Adrenal gland (tissue), 12 donors: Measurements from ENCODE around the gene SLC35F2. TPM values are rescaled to one million over a fixed set of nuclear protein-coding genes. Genes with fewer than 3 reads are reported as not detected.

Source experiments
- DNase-seq, 7 donors: peaks; one replicate each; pipeline ENCODE4 v3.0.0-alpha.2; 2019 to 2020
- H3K27ac ChIP-seq, 5 donors: fragments of 200-600 bp; sonication (generic) in 4 of 5; 1 replicate in 3 of 5; 2 replicates in 2 of 5; pipeline versions ENCODE4 v1.5.1 to v1.8.0; 2016 to 2020; ENCODE audit warnings: mild to moderate bottlenecking in 1 of 5
- H3K27me3 ChIP-seq: fragments of 200-600 bp; 2 replicates; pipeline ENCODE4 v1.8.0; 2021
- H3K36me3 ChIP-seq, 2 donors: fragments of 200-600 bp; replicated peaks in 1 of 2; 1 replicate in 1 of 2; 2 replicates in 1 of 2; pipeline versions ENCODE4 v1.5.1 to v1.8.0; 2018 to 2022
- H3K4me1 ChIP-seq, 2 donors: fragments of 200-600 bp; replicated peaks in 1 of 2; 1 replicate in 1 of 2; 2 replicates in 1 of 2; pipeline versions ENCODE4 v1.5.1 to v1.8.0; 2018 to 2021
- H3K4me3 ChIP-seq, 4 donors: fragments of 200-600 bp; sonication (generic) in 3 of 4; one replicate each; pipeline ENCODE4 v1.5.1; 2016 to 2018
- H3K9me3 ChIP-seq, 3 donors: fragments of 200-600 bp; sonication (generic) in 1 of 3; replicated peaks in 1 of 3; 1 replicate in 2 of 3; 2 replicates in 1 of 3; pipeline versions ENCODE4 v1.5.1 to v1.8.0; 2016 to 2021
- CTCF ChIP-seq, 6 experiments: fragments of 450-650 bp in 4 of 6; fragments of 200-600 bp in 2 of 6; sonication (generic) in 1 of 6; IDR thresholded peaks; 1 replicate in 5 of 6; 2 replicates in 1 of 6; pipeline versions ENCODE4 v1.5.1 to v1.8.0; 2016 to 2021; ENCODE audit warnings: antibody characterized with exemption in 6 of 6, mild to moderate bottlenecking in 2 of 6, moderate library complexity in 1 of 6
- POLR2A ChIP-seq, 2 donors: fragments of 450-650 bp; IDR thresholded peaks; one replicate each; pipeline ENCODE4 v1.6.1; 2017; ENCODE audit warnings: antibody characterized with exemption in 2 of 2, mild to moderate bottlenecking in 2 of 2, moderate library complexity in 1 of 2
- WGBS, 4 donors: extraction: QIAGEN DNeasy Blood & Tissue Kit in 2 of 4; methylation state at CpG; one replicate each; pipeline versions ENCODE4 v1.1.5 to v1.1.7; 2013 to 2017; 5-methylcytosine and 5-hydroxymethylcytosine counted together
- intact Hi-C, 2 donors: fragments of 100-400 bp; cut with DNase I; formaldehyde crosslinking; loops; one replicate each; pipeline versions ENCODE4 v1.14.1 to v1.15.0; 2022 to 2023
- polyA plus RNA-seq, 3 donors: library from polyadenylated mRNA; stranded (reverse); fragments of 200-250 nt in 2 of 3; fragments of 350-450 nt in 1 of 3; fragmentation: Illumina TruSeq in 1 of 3; extraction: RNeasy Lipid Tissue Mini Kit (QIAGEN cat#74804) in 1 of 3; gene quantifications; one replicate each; pipeline ENCODE4 v1.2.3, GENCODE V29; 2013 to 2014
- total RNA-seq, 9 donors: library from RNA; depleted of rRNA in 4 of 9; stranded (reverse); fragments of >200 nt in 4 of 9; fragments of 120-200 nt in 1 of 9; fragmentation: NEBNext Ultra II Directional in 1 of 9; extraction: Animal tissue kit (Norgen Biotek cat#: 25700) in 1 of 9; gene quantifications; one replicate each; pipeline versions ENCODE4 v1.1.0 to v1.2.4, GENCODE V29; 2013 to 2023
- donor health status: healthy with polysubstance abuse.
- donor health status: Bipolar disorder and iron deficiency.
- donor health status: DM: yes; HTN: yes; CAD: no.
- donor health status: DM: no; HTN: no; CAD: no.
- donor health status: DM: no; HTN: no; CAD: no.
- donor health status: DM: yes; HTN: yes; CAD: no.

Gene SLC35F2
- total and polyA plus RNA-seq, 12 donors = 0.33 to 6.3 (median 1.6) TPM

GRCh38 chr11:107857550-107858216 is 904 bp downstream of the SLC35F2 start:
- Histone ChIP-seq H3K27me3 (no peaks in the 10 kb centered on the region), H3K9me3 (no peaks in the 10 kb centered on the region), H3K4me3 (peak overlapping the region in 1 of 4 donors; percentile 62), H3K4me1 (peaks cover 7 to 17% of the 10 kb centered on the region in 2 donors), H3K36me3 (no peaks in the 10 kb centered on the region), H3K27ac (peak overlapping the region in 1 of 5 donors; percentile 37)
- no peak for TF ChIP-seq POLR2A (IDR thresholded peaks at IDR 0.05)
- no peak for TF ChIP-seq CTCF (IDR thresholded peaks at IDR 0.05)
- 35 to 54% (median 37%) methylated on average over 10 to 16 of the region's 16 CpGs for WGBS, 4 donors
- no peak for DNase-seq
- intact Hi-C loops = no loop called here

GRCh38 chr11:107856981-107857517 is 1.5 kb downstream of the SLC35F2 start:
- TF ChIP-seq CTCF (IDR thresholded peaks at IDR 0.05) (no peak), POLR2A (IDR thresholded peaks at IDR 0.05) (no peak)
- H3K27me3 ChIP-seq = no peaks in the 10 kb centered on the region
- no peaks in the 10 kb centered on the region for H3K36me3 ChIP-seq
- peaks cover 7 to 17% of the 10 kb centered on the region in 2 donors for H3K4me1 ChIP-seq
- no peak overlapping the region for H3K27ac ChIP-seq
- no peak overlapping the region for H3K4me3 ChIP-seq
- 26 to 35% (median 30%) methylated on average over 7 of the region's 7 CpGs for WGBS, 4 donors
- H3K9me3 ChIP-seq = no peaks in the 10 kb centered on the region
- intact Hi-C loops = no loop called here
- DNase-seq = no peak

- Histone ChIP-seq H3K27me3 (no peaks in the 10 kb centered on the region), H3K36me3 (no peaks in the 10 kb centered on the region), H3K9me3 (no peaks in the 10 kb centered on the region), H3K4me1 (peaks cover 7 to 17% of the 10 kb centered on the region in 2 donors), H3K4me3 (no peak overlapping the region), H3K27ac (no peak overlapping the region)
- TF ChIP-seq CTCF (IDR thresholded peaks at IDR 0.05) = no peak
- TF ChIP-seq POLR2A (IDR thresholded peaks at IDR 0.05) = no peak
- DNase-seq = no peak
- intact Hi-C loops = no loop called here
- 65 to 77% (median 74%) methylated on average over 10 of the region's 10 CpGs for WGBS, 4 donors
Observed at GRCh38 chr11:107856180-107856980, 2.2 kb downstream of the SLC35F2 start.

GRCh38 chr11:107853070-107853469 is 5.5 kb downstream of the SLC35F2 start:
- TF ChIP-seq POLR2A (IDR thresholded peaks at IDR 0.05) (no peak), CTCF (IDR thresholded peaks at IDR 0.05) (no peak)
- 90 to 95% (median 92%) methylated on average over 6 of the region's 6 CpGs for WGBS, 4 donors
- Histone ChIP-seq H3K27ac (no peak overlapping the region), H3K27me3 (no peaks in the 10 kb centered on the region), H3K36me3 (no peaks in the 10 kb centered on the region), H3K4me3 (no peak overlapping the region), H3K4me1 (peaks cover 0 to 4% of the 10 kb centered on the region in 2 donors), H3K9me3 (no peaks in the 10 kb centered on the region)
- DNase-seq = no peak
- intact Hi-C loops = no loop called here
